BE2C (cell line): Measurements from ENCODE around the gene RALGPS1.

Experiments used
- DNase-seq: peaks from one replicate; pipeline ENCODE4 v3.0.0-alpha.2; 2020
- H3K27me3 ChIP-seq: fragments of 250-450 bp; sonication (Bioruptor Pico); 2 replicates; pipeline ENCODE4 v1.5.1; 2020; ENCODE audit warnings: mild to moderate bottlenecking
- H3K36me3 ChIP-seq: fragments of 250-450 bp; sonication (Bioruptor Pico); 2 replicates; pipeline ENCODE4 v1.5.1; 2020; ENCODE audit warnings: mild to moderate bottlenecking
- H3K4me1 ChIP-seq: fragments of 250-450 bp; sonication (Bioruptor Pico); 2 replicates; pipeline ENCODE4 v1.5.1; 2020
- H3K4me3 ChIP-seq: 2 replicates; pipeline ENCODE4 v1.5.1; 2011; ENCODE audit warnings: low read depth, low read length
- H3K9me3 ChIP-seq: fragments of 250-450 bp; sonication (Bioruptor Pico); 2 replicates; pipeline ENCODE4 v1.5.1; 2020
- CTCF ChIP-seq: IDR thresholded peaks from 2 replicates; pipeline ENCODE4 v1.5.1; 2012; ENCODE audit warnings: mild to moderate bottlenecking, low read depth, low read length

The RALGPS1 gene

GRCh38 chr9:126915846-126916543 is 1.4 kb downstream of the RALGPS1 start:
- Histone ChIP-seq H3K9me3 (no peaks in the 10 kb centered on the region), H3K4me1 (no peaks in the 10 kb centered on the region; the same call in 1 of the 2 replicates), H3K27me3 (peaks cover 3% of the 10 kb centered on the region; the same call in 1 of the 2 replicates), H3K36me3 (no peaks in the 10 kb centered on the region), H3K4me3 (no peak overlapping the region)
- no peak for TF ChIP-seq CTCF
- DNase-seq, result no peak

- Histone ChIP-seq H3K36me3 (no peaks in the 10 kb centered on the region), H3K4me1 (no peaks in the 10 kb centered on the region; the same call in 1 of the 2 replicates), H3K9me3 (no peaks in the 10 kb centered on the region), H3K4me3 (no peak overlapping the region), H3K27me3 (peaks cover 3% of the 10 kb centered on the region; the same call in 1 of the 2 replicates)
- DNase-seq, result no peak
- TF ChIP-seq CTCF, result peak; percentile 40; the same call in 1 of the 2 replicates
These were observed 2.3 kb downstream of the RALGPS1 start for GRCh38 chr9:126916909-126917308.

GRCh38 chr9:126919193-126919592 is 4.6 kb downstream of the RALGPS1 start:
- no peak for DNase-seq

GRCh38 chr9:126925876-126926275 is 11.3 kb downstream of the RALGPS1 start:
- no peak for DNase-seq
- Histone ChIP-seq H3K4me1 (no peaks in the 10 kb centered on the region), H3K4me3 (no peak overlapping the region), H3K36me3 (no peaks in the 10 kb centered on the region), H3K9me3 (no peaks in the 10 kb centered on the region), H3K27me3 (no peaks in the 10 kb centered on the region)
- TF ChIP-seq CTCF, result no peak

More at GRCh38 chr9:126919193-126919592, 4.6 kb downstream of the RALGPS1 start:
- no peak for TF ChIP-seq CTCF
- Histone ChIP-seq H3K27me3 (no peaks in the 10 kb centered on the region), H3K4me3 (no peak overlapping the region), H3K36me3 (no peaks in the 10 kb centered on the region), H3K9me3 (no peaks in the 10 kb centered on the region), H3K4me1 (no peaks in the 10 kb centered on the region; the same call in 1 of the 2 replicates)

- Histone ChIP-seq H3K36me3 (no peaks in the 10 kb centered on the region), H3K4me3 (no peak overlapping the region), H3K27me3 (no peaks in the 10 kb centered on the region), H3K9me3 (no peaks in the 10 kb centered on the region), H3K4me1 (no peaks in the 10 kb centered on the region)
- no peak for TF ChIP-seq CTCF
- no peak for DNase-seq
These were observed 11.8 kb downstream of the RALGPS1 start for GRCh38 chr9:126926364-126926763.

GRCh38 chr9:126927419-126927818 is 12.8 kb downstream of the RALGPS1 start:
- no peak for TF ChIP-seq CTCF
- Histone ChIP-seq H3K9me3 (no peaks in the 10 kb centered on the region), H3K4me3 (no peak overlapping the region), H3K27me3 (no peaks in the 10 kb centered on the region), H3K4me1 (no peaks in the 10 kb centered on the region), H3K36me3 (no peaks in the 10 kb centered on the region)
- DNase-seq, result no peak
